HEK293 (cell line): ENCODE measurements around the gene PARP15.

Experiments used
- CTCF ChIA-PET: fragments of 350-600 bp; formaldehyde crosslinking; extraction: SDS; loops from one replicate; lab custom pipeline; 2021; ENCODE audit warnings: antibody characterized with exemption; lab: Yijun Ruan, JAX
- POLR2A ChIA-PET: fragments of 300-600 bp; formaldehyde crosslinking; extraction: SDS; loops from one replicate; lab custom pipeline; 2020; ENCODE audit warnings: antibody characterized with exemption, inconsistent platforms; lab: Yijun Ruan, JAX
- H3K27ac ChIP-seq: fragments of 200-500 bp; sonication (Bioruptor generic); 2 replicates; pipeline ENCODE4 v1.5.1; 2014; ENCODE audit warnings: low read depth, low read length, control low read depth, inconsistent platforms; ENCODE audit errors: extremely low read depth
- H3K36me3 ChIP-seq, 2 experiments: fragments of 200-500 bp in 1 of 2; sonication (Bioruptor generic) in 1 of 2; 1 replicate in 1 of 2; 2 replicates in 1 of 2; pipeline ENCODE4 v1.5.1; 2014 to 2017; ENCODE audit warnings: inconsistent platforms in 2 of 2, low read length in 2 of 2; ENCODE audit not compliant: control insufficient read depth in 2 of 2, insufficient read depth in 1 of 2
- H3K4me1 ChIP-seq: fragments of 200-500 bp; sonication (Bioruptor generic); 2 replicates; pipeline ENCODE4 v1.5.1; 2014; ENCODE audit warnings: mild to moderate bottlenecking, low read length, inconsistent platforms; ENCODE audit not compliant: control insufficient read depth, insufficient read depth
- H3K4me3 ChIP-seq: 2 replicates; pipeline ENCODE4 v1.5.1; 2011; ENCODE audit warnings: low read depth, mild to moderate bottlenecking, control low read depth, low read length, moderate library complexity
- H3K9me3 ChIP-seq: fragments of 200-500 bp; sonication (Bioruptor generic); 2 replicates; pipeline ENCODE4 v1.5.1; 2014; ENCODE audit warnings: low read depth, low read length, inconsistent platforms; ENCODE audit not compliant: control insufficient read depth, insufficient read depth
- CTCF ChIP-seq: fragments of 450-650 bp; formaldehyde crosslinking; IDR thresholded peaks from 2 replicates; pipeline ENCODE4 v1.5.1; 2016; ENCODE audit warnings: missing biosample characterization, missing genetic modification characterization
- GLIS1 ChIP-seq: fragments of 450-650 bp; formaldehyde crosslinking; IDR thresholded peaks from 2 replicates; pipeline ENCODE4 v1.5.1; 2016; ENCODE audit warnings: missing biosample characterization, missing genetic modification characterization
- MYNN ChIP-seq: fragments of 450-650 bp; formaldehyde crosslinking; IDR thresholded peaks from 2 replicates; pipeline ENCODE4 v1.5.1; 2016; ENCODE audit warnings: missing biosample characterization, missing genetic modification characterization, borderline replicate concordance
- PBX3 ChIP-seq: sonication (generic); formaldehyde crosslinking; IDR thresholded peaks from 2 replicates; pipeline ENCODE4 v1.8.1; 2022; ENCODE audit warnings: mild to moderate bottlenecking, moderate library complexity, missing genetic modification reagents
- SALL2 ChIP-seq: fragments of 450-650 bp; formaldehyde crosslinking; IDR thresholded peaks from 2 replicates; pipeline ENCODE4 v1.5.0; 2017; ENCODE audit warnings: missing biosample characterization, mild to moderate bottlenecking, missing genetic modification characterization, borderline replicate concordance
- SCRT2 ChIP-seq: fragments of 450-650 bp; formaldehyde crosslinking; IDR thresholded peaks from 2 replicates; pipeline ENCODE4 v1.5.1; 2016; ENCODE audit warnings: missing biosample characterization, missing genetic modification characterization
- SP3 ChIP-seq: fragments of 450-650 bp; formaldehyde crosslinking; IDR thresholded peaks from 2 replicates; pipeline ENCODE4 v1.5.1; 2016; ENCODE audit warnings: missing biosample characterization, missing genetic modification characterization
- ZBTB26 ChIP-seq: fragments of 450-650 bp; formaldehyde crosslinking; optimal IDR thresholded peaks from 2 replicates; pipeline ENCODE3; 2016; ENCODE audit warnings: missing biosample characterization, mild to moderate bottlenecking, missing genetic modification characterization
- ZFP3 ChIP-seq: fragments of 450-650 bp; formaldehyde crosslinking; IDR thresholded peaks from 2 replicates; pipeline ENCODE4 v1.5.1; 2016; ENCODE audit warnings: low read depth, missing biosample characterization, missing genetic modification characterization
- ZFP41 ChIP-seq: fragments of 450-650 bp; formaldehyde crosslinking; IDR thresholded peaks from 2 replicates; pipeline ENCODE4 v1.5.1; 2016; ENCODE audit warnings: missing biosample characterization, missing genetic modification characterization, borderline replicate concordance
- ZNF18 ChIP-seq: fragments of 450-650 bp; formaldehyde crosslinking; IDR thresholded peaks from 2 replicates; pipeline ENCODE4 v1.5.1; 2016; ENCODE audit warnings: missing biosample characterization, missing genetic modification characterization
- ZNF223 ChIP-seq: fragments of 450-650 bp; formaldehyde crosslinking; IDR thresholded peaks from 2 replicates; pipeline ENCODE4 v1.5.1; 2016; ENCODE audit warnings: missing biosample characterization, missing genetic modification characterization
- ZNF37A ChIP-seq: fragments of 450-650 bp; IDR thresholded peaks from 2 replicates; pipeline ENCODE4 v1.5.1; 2018; ENCODE audit warnings: missing biosample characterization, missing genetic modification characterization
- ZNF398 ChIP-seq: fragments of 450-650 bp; formaldehyde crosslinking; IDR thresholded peaks from 2 replicates; pipeline ENCODE4 v1.5.1; 2017; ENCODE audit warnings: missing biosample characterization, missing genetic modification characterization
- ZNF580 ChIP-seq: fragments of 450-650 bp; formaldehyde crosslinking; IDR thresholded peaks from 2 replicates; pipeline ENCODE4 v1.5.1; 2016; ENCODE audit warnings: missing biosample characterization, missing genetic modification characterization
- ZNF585B ChIP-seq: fragments of 450-650 bp; formaldehyde crosslinking; IDR thresholded peaks from 2 replicates; pipeline ENCODE4 v1.5.1; 2016; ENCODE audit warnings: missing biosample characterization, missing genetic modification characterization
- ZNF596 ChIP-seq: fragments of 450-650 bp; IDR thresholded peaks from 2 replicates; pipeline ENCODE4 v1.5.0; 2018; ENCODE audit warnings: missing biosample characterization, mild to moderate bottlenecking, missing genetic modification characterization, moderate library complexity
- ZNF645 ChIP-seq: fragments of 450-650 bp; formaldehyde crosslinking; IDR thresholded peaks from 2 replicates; pipeline ENCODE4; 2016; ENCODE audit warnings: missing biosample characterization, missing genetic modification characterization
- ZNF664 ChIP-seq: fragments of 450-650 bp; formaldehyde crosslinking; IDR thresholded peaks from 2 replicates; pipeline ENCODE4 v1.5.1; 2016; ENCODE audit warnings: missing biosample characterization, missing genetic modification characterization

Gene PARP15

GRCh38 chr3:122558605-122559004 lies 18.8 kb upstream of the PARP15 start:
- no peak overlapping the region for H3K27ac ChIP-seq
- no peaks in the 10 kb centered on the region for H3K4me1 ChIP-seq
- ChIA-PET CTCF (interaction anchor here (0.7 to 2.4 kb wide), 3 partner anchors 27 to 120 kb away, joined by 3 to 14 read pairs (median 3); no protein-coding TSS in a partner anchor), POLR2A (interaction anchor here (1.8 kb wide), 1 partner anchor 44 kb away, joined by 7 read pairs; the partner anchor contains the start of gene KPNA1)
- no peaks in the 10 kb centered on the region for H3K9me3 ChIP-seq
- no peak overlapping the region for H3K4me3 ChIP-seq
- H3K36me3 ChIP-seq: peaks cover 0 to 9% of the 10 kb centered on the region in 2 experiments; a peak in 1 of 3 replicates
- TF ChIP-seq ZNF664 (tag by site-specific recombination) (no peak), ZFP41 (tag by site-specific recombination) (no peak), MYNN (tag by site-specific recombination) (no peak), SALL2 (tag by site-specific recombination) (no peak), ZNF18 (tag by site-specific recombination) (no peak), CTCF (tag by site-specific recombination) (no peak), ZNF398 (tag by site-specific recombination) (no peak), SP3 (tag by site-specific recombination) (no peak), ZBTB26 (no peak), ZFP3 (no peak), GLIS1 (tag by site-specific recombination) (no peak), PBX3 (no peak), ZNF596 (tag by site-specific recombination) (no peak), ZNF585B (tag by site-specific recombination) (no peak), ZNF645 (tag by site-specific recombination) (no peak), SCRT2 (tag by site-specific recombination) (no peak), ZNF37A (no peak), ZNF223 (no peak), ZNF580 (tag by site-specific recombination) (no peak)
